H1 (cell line): ENCODE data around the gene SH3PXD2A. TPM values are rescaled to one million over a fixed set of nuclear protein-coding genes. Genes with fewer than 3 reads are reported as not detected.

Experiments
- CTCF ChIA-PET: fragments of 300-600 bp; sonication (Branson Sonifier 250); formaldehyde crosslinking; loops from one replicate; lab custom pipeline; 2021; ENCODE audit not compliant: partially characterized antibody; lab: Charles Lee
- POLR2A ChIA-PET: fragments of 300-600 bp; sonication (Branson Sonifier 250); formaldehyde crosslinking; loops from one replicate; lab custom pipeline; 2021; ENCODE audit warnings: inconsistent platforms; ENCODE audit not compliant: partially characterized antibody; lab: Charles Lee
- DNase-seq, 2 experiments: peaks; one replicate each; pipeline versions ENCODE4 v3.0.0 to v3.0.0-alpha.2; 2010 to 2022; ENCODE audit warnings: low spot score in 2 of 2, low read depth in 1 of 2, mixed read lengths in 1 of 2
- FAIRE-seq: peaks from 2 replicates; lab custom pipeline; 2011; peaks lifted over from hg19 to GRCh38; lab: Jason Lieb, UNC
- H2AFZ ChIP-seq: 2 replicates; pipeline ENCODE4 v1.8.1; 2012; ENCODE audit warnings: low read length, inconsistent platforms
- H2AK5ac ChIP-seq: 2 replicates; pipeline ENCODE4 v1.6.1; 2013; ENCODE audit warnings: low read depth, low read length
- H2BK120ac ChIP-seq: replicated peaks from 2 replicates; pipeline ENCODE3; 2013; ENCODE audit warnings: low read depth, low read length, inconsistent platforms
- H2BK12ac ChIP-seq: 2 replicates; pipeline ENCODE4 v1.6.1; 2013; ENCODE audit warnings: low read depth, low read length
- H2BK15ac ChIP-seq: 2 replicates; pipeline ENCODE4 v1.6.1; 2013; ENCODE audit warnings: low read length
- H2BK20ac ChIP-seq: 2 replicates; pipeline ENCODE4 v1.6.1; 2013; ENCODE audit warnings: low read length
- H2BK5ac ChIP-seq: 2 replicates; pipeline ENCODE4 v1.6.1; 2013; ENCODE audit warnings: low read depth, low read length
- H3K14ac ChIP-seq: 2 replicates; pipeline ENCODE4 v1.6.1; 2013; ENCODE audit warnings: inconsistent platforms; ENCODE audit not compliant: insufficient read length
- H3K18ac ChIP-seq: 2 replicates; pipeline ENCODE4 v1.6.1; 2013; ENCODE audit warnings: low read length; ENCODE audit errors: extremely low read depth
- H3K23ac ChIP-seq: 2 replicates; pipeline ENCODE4 v1.6.1; 2013; ENCODE audit warnings: inconsistent platforms; ENCODE audit not compliant: insufficient read length
- H3K23me2 ChIP-seq: 2 replicates; pipeline ENCODE4 v1.6.1; 2013; ENCODE audit warnings: low read depth, low read length
- H3K27ac ChIP-seq: 2 replicates; pipeline ENCODE4 v1.6.1; 2011; ENCODE audit warnings: low read depth, low read length, inconsistent platforms
- H3K27me3 ChIP-seq, 4 experiments: replicated peaks in 1 of 4; 1 replicate in 1 of 4; 2 replicates in 3 of 4; pipeline versions ENCODE4 v1.6.1 to v1.8.1; 2011 to 2013; ENCODE audit warnings: low read length in 3 of 4, mild to moderate bottlenecking in 3 of 4, inconsistent platforms in 2 of 4, mixed read lengths in 2 of 4, moderate library complexity in 1 of 4; ENCODE audit not compliant: control insufficient read depth in 3 of 4, insufficient read depth in 3 of 4; ENCODE audit errors: extremely low read depth in 1 of 4
- H3K36me3 ChIP-seq, 4 experiments: 2 replicates each; pipeline versions ENCODE4 v1.6.1 to v1.8.1; 2011 to 2013; ENCODE audit warnings: mild to moderate bottlenecking in 4 of 4, low read length in 3 of 4, moderate library complexity in 2 of 4, control low read depth in 1 of 4, inconsistent platforms in 1 of 4; ENCODE audit not compliant: insufficient read depth in 4 of 4, control insufficient read depth in 2 of 4
- H3K4ac ChIP-seq: replicated peaks from 2 replicates; pipeline ENCODE3; 2013; ENCODE audit warnings: low read length, low read depth, mixed read lengths, inconsistent platforms; ENCODE audit not compliant: insufficient read length
- H3K4me1 ChIP-seq, 4 experiments: replicated peaks in 1 of 4; 1 replicate in 1 of 4; 2 replicates in 3 of 4; pipeline versions ENCODE4 v1.6.1 to v1.8.1; 2011 to 2013; ENCODE audit warnings: low read length in 3 of 4, inconsistent platforms in 2 of 4, mixed read lengths in 1 of 4; ENCODE audit not compliant: insufficient read depth in 4 of 4, control insufficient read depth in 3 of 4
- H3K4me2 ChIP-seq, 2 experiments: 2 replicates each; pipeline versions ENCODE4 v1.6.1 to v1.8.1; 2011 to 2013; ENCODE audit warnings: low read depth in 2 of 2, low read length in 2 of 2, control low read depth in 1 of 2, inconsistent platforms in 1 of 2, mild to moderate bottlenecking in 1 of 2; ENCODE audit not compliant: insufficient read depth in 1 of 2
- H3K4me3 ChIP-seq, 4 experiments: fragments of 200-600, 300-600 bp in 1 of 4; sonication (generic), shearing (Covaris generic), sonication (Bioruptor Twin) in 1 of 4; 2 replicates each; pipeline versions ENCODE4 v1.5.1 to v1.8.1; 2011 to 2016; ENCODE audit warnings: low read length in 4 of 4, low read depth in 3 of 4, control low read depth in 2 of 4, inconsistent platforms in 2 of 4, mild to moderate bottlenecking in 2 of 4, mixed read lengths in 1 of 4, moderate library complexity in 1 of 4; ENCODE audit not compliant: insufficient read depth in 2 of 4; ENCODE audit errors: extremely low read depth in 1 of 4
- H3K56ac ChIP-seq: replicated peaks from 2 replicates; pipeline ENCODE3; 2013; ENCODE audit warnings: low read depth, mild to moderate bottlenecking, mixed read lengths, low read length, inconsistent platforms; ENCODE audit not compliant: insufficient read length
- H3K79me1 ChIP-seq: 2 replicates; pipeline ENCODE4 v1.6.1; 2013; ENCODE audit warnings: low read depth, low read length, control low read depth
- H3K79me2 ChIP-seq, 2 experiments: 2 replicates each; pipeline versions ENCODE4 v1.6.1 to v1.8.1; 2012 to 2013; ENCODE audit warnings: low read length in 2 of 2, mild to moderate bottlenecking in 2 of 2, inconsistent platforms in 1 of 2; ENCODE audit not compliant: insufficient read depth in 2 of 2, control insufficient read depth in 1 of 2
- H3K9ac ChIP-seq, 4 experiments: replicated peaks in 1 of 4; 1 replicate in 1 of 4; 2 replicates in 3 of 4; pipeline versions ENCODE4 v1.6.1 to v1.8.1; 2011 to 2013; ENCODE audit warnings: low read depth in 3 of 4, low read length in 3 of 4, control low read depth in 2 of 4, mild to moderate bottlenecking in 2 of 4, moderate library complexity in 2 of 4, inconsistent platforms in 1 of 4; ENCODE audit errors: extremely low read depth in 1 of 4
- H3K9me3 ChIP-seq, 2 experiments: 2 replicates each; pipeline versions ENCODE4 v1.6.1 to v1.8.1; 2012 to 2013; ENCODE audit warnings: mild to moderate bottlenecking in 2 of 2, moderate library complexity in 2 of 2, control low read depth in 1 of 2, inconsistent platforms in 1 of 2, low read depth in 1 of 2, low read length in 1 of 2, mixed read lengths in 1 of 2; ENCODE audit not compliant: insufficient read depth in 2 of 2
- H4K20me1 ChIP-seq, 2 experiments: replicated peaks in 1 of 2; 2 replicates each; pipeline versions ENCODE3 to v1.8.1; 2011 to 2013; ENCODE audit warnings: inconsistent platforms in 2 of 2, low read length in 2 of 2, mild to moderate bottlenecking in 1 of 2; ENCODE audit not compliant: insufficient read depth in 2 of 2, control insufficient read depth in 1 of 2
- H4K5ac ChIP-seq: 2 replicates; pipeline ENCODE4 v1.6.1; 2013; ENCODE audit warnings: low read length, low read depth, mixed read lengths, inconsistent platforms; ENCODE audit not compliant: insufficient read length
- H4K8ac ChIP-seq: 2 replicates; pipeline ENCODE4 v1.8.0; 2013; ENCODE audit warnings: mild to moderate bottlenecking, moderate library complexity, low read length, inconsistent platforms; ENCODE audit not compliant: insufficient read depth; ENCODE audit errors: extremely low read depth
- H4K91ac ChIP-seq: replicated peaks from 2 replicates; pipeline ENCODE3; 2013; ENCODE audit warnings: low read length, mixed read lengths, inconsistent platforms; ENCODE audit not compliant: insufficient read length
- POLR2AphosphoS5 ChIP-seq: IDR thresholded peaks from 2 replicates; pipeline ENCODE4 v1.6.1; 2011; ENCODE audit warnings: low read depth, low read length
- POU5F1 ChIP-seq: IDR thresholded peaks from 2 replicates; pipeline ENCODE4 v1.6.1; 2011; ENCODE audit warnings: low read depth, mild to moderate bottlenecking, low read length, moderate library complexity
- RBBP5 ChIP-seq: IDR thresholded peaks from 2 replicates; pipeline ENCODE4 v1.7.1; 2012; ENCODE audit warnings: low read depth, mild to moderate bottlenecking, inconsistent platforms, low read length, moderate library complexity, borderline replicate concordance
- SIRT6 ChIP-seq: IDR thresholded peaks from one replicate; pipeline ENCODE4 v1.7.1; 2012; ENCODE audit warnings: low read length, inconsistent platforms
- YY1 ChIP-seq: IDR thresholded peaks from 2 replicates; pipeline ENCODE4 v1.6.1; 2011; ENCODE audit warnings: low read depth, mild to moderate bottlenecking, low read length
- WGBS, 2 experiments: shearing (Covaris generic) in 1 of 2; methylation state at CpG; one replicate each; pipeline versions ENCODE4 v1.1.6 to v1.1.7; 2013 to 2015; ENCODE audit warnings: low lambda C conversion rate in 2 of 2, mixed read lengths in 2 of 2, inconsistent platforms in 1 of 2, low coverage in 1 of 2, missing lambda C conversion rate in 1 of 2; ENCODE audit not compliant: insufficient replicate concordance in 2 of 2, insufficient coverage in 1 of 2, insufficient read length in 1 of 2; ENCODE audit errors: extremely low coverage in 1 of 2, missing lambda C conversion rate in 1 of 2; 5-methylcytosine and 5-hydroxymethylcytosine counted together
- polyA plus RNA-seq, 7 experiments: library from polyadenylated mRNA; depleted of rRNA in 3 of 7; stranded (reverse) in 5 of 7; unstranded in 2 of 7; fragments of >200 nt in 5 of 7; fragments of 200-250 nt in 2 of 7; gene quantifications; 1 replicate in 5 of 7; 2 replicates in 1 of 7; 4 replicates in 1 of 7; pipeline versions ENCODE4 v1.2.1 to v1.2.3, GENCODE V29; 2011 to 2013; ENCODE audit warnings: missing spikeins in 2 of 7, mixed read lengths in 2 of 7
- total RNA-seq: library from RNA; stranded (reverse); fragmentation: NEBNext Ultra II Directional; extraction: Animal tissue kit (Norgen Biotek cat#: 25700); gene quantifications from 2 replicates; pipeline ENCODE4 v1.2.1, GENCODE V29; 2021

SH3PXD2A gene
- total and polyA plus RNA-seq, 2 of the 8 experiments (the other 6 are each of a cell fraction or from before 2014, with no cell fraction given): 5.4 to 16.3 TPM

DNA sequence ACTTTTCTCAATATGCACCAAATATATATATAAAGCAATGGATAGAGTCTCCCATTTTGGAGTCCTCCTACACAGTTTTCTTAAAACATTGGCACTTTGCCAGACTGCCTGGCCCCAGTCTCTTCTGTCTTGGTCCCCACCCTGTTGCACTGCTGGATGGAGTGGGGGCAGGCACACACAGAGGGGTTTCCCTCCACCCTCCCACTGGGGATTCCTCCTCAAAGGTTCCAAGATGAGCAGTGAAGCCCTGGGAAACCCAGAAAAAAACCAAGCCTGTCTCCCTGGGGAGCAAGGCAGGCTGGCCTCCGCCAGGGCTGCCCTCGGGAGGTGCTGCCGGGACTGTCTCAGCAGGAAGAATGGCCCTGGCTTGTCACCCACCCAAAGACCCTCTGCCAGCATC, 68.0 kb downstream of the SH3PXD2A start:
- Histone ChIP-seq H3K27ac (no peak overlapping the region), H3K9me3 (no peaks in the 10 kb centered on the region)
- CTCF ChIA-PET: interaction anchor here (0.6 to 8.5 kb wide), 5 partner anchors 12 to 75 kb away, joined by 3 to 73 read pairs (median 3); partner anchors contain the start of gene SH3PXD2A

More for the DNA sequence above, 68.0 kb downstream of the SH3PXD2A start:
- H3K4me1 ChIP-seq: peaks cover 0 to 2% (median 0%) of the 10 kb centered on the region in 4 experiments; a peak in 2 of 7 replicates
- no peak overlapping the region for H2BK5ac ChIP-seq
- H2BK12ac ChIP-seq: no peak overlapping the region
- H3K23me2 ChIP-seq: no peaks in the 10 kb centered on the region
- H3K56ac ChIP-seq: no peak overlapping the region
- H4K91ac ChIP-seq: no peak overlapping the region
- H4K5ac ChIP-seq: no peak overlapping the region
- H4K8ac ChIP-seq: no peak overlapping the region
- no peak for TF ChIP-seq RBBP5
- no peak for TF ChIP-seq POU5F1
- TF ChIP-seq POLR2AphosphoS5: no peak
- no peak for TF ChIP-seq YY1
- no peak for TF ChIP-seq SIRT6
- H2AK5ac ChIP-seq: no peak overlapping the region
- H3K4me3 ChIP-seq: no peak overlapping the region
- WGBS, 2 experiments: 94% methylated on average over 3 of the region's 3 CpGs; no CpG with 5 or more reads in 1 of the 2 experiments
- POLR2A ChIA-PET: no interaction called here
- no peak overlapping the region for H3K14ac ChIP-seq
- no peak overlapping the region for H2BK15ac ChIP-seq
- H3K9ac ChIP-seq: no peak overlapping the region
- no peak overlapping the region for H2BK120ac ChIP-seq
- no peaks in the 10 kb centered on the region for H3K36me3 ChIP-seq
- DNase-seq: no peak
- no peak overlapping the region for H2AFZ ChIP-seq
- no peak overlapping the region for H3K23ac ChIP-seq
- no peaks in the 10 kb centered on the region for H3K79me1 ChIP-seq
- FAIRE-seq: no peak
- H3K4me2 ChIP-seq: no peak overlapping the region
- no peak overlapping the region for H2BK20ac ChIP-seq
- H3K79me2 ChIP-seq: no peaks in the 10 kb centered on the region
- no peaks in the 10 kb centered on the region for H3K27me3 ChIP-seq
- H3K4ac ChIP-seq: no peak overlapping the region
- no peak overlapping the region for H3K18ac ChIP-seq
- H4K20me1 ChIP-seq: no peaks in the 10 kb centered on the region
